Muscle of leg (tissue), 11 donors: ENCODE results near the gene SLC7A4. TPM values are rescaled to one million over a fixed set of nuclear protein-coding genes. Genes with fewer than 3 reads are reported as not detected.

ENCODE experiments used
- DNase-seq: peaks from one replicate; pipeline ENCODE4 v3.0.0; 2013
- H3K27ac ChIP-seq: one replicate; pipeline ENCODE4 v1.5.1; 2013; ENCODE audit warnings: mild to moderate bottlenecking, low read length, control low read depth
- H3K27me3 ChIP-seq: one replicate; pipeline ENCODE4 v1.6.1; 2013; ENCODE audit warnings: low read length; ENCODE audit not compliant: control insufficient read depth, insufficient read depth
- H3K36me3 ChIP-seq: one replicate; pipeline ENCODE4 v1.6.1; 2013; ENCODE audit warnings: low read length; ENCODE audit not compliant: control insufficient read depth, insufficient read depth
- H3K4me1 ChIP-seq: one replicate; pipeline ENCODE4 v1.6.1; 2013; ENCODE audit warnings: low read length; ENCODE audit not compliant: control insufficient read depth, insufficient read depth
- H3K4me3 ChIP-seq: one replicate; pipeline ENCODE4 v1.5.1; 2013; ENCODE audit warnings: low read length, control low read depth
- H3K9me3 ChIP-seq: replicated peaks from 2 replicates; pipeline ENCODE4 v1.6.1; 2013; ENCODE audit warnings: low read depth, low read length; ENCODE audit not compliant: control insufficient read depth
- WGBS: methylation state at CpG from one replicate; pipeline ENCODE4 v1.1.5; 2013; ENCODE audit warnings: missing lambda C conversion rate; ENCODE audit not compliant: insufficient coverage; 5-methylcytosine and 5-hydroxymethylcytosine counted together
- polyA plus RNA-seq, 8 donors: library from polyadenylated mRNA; unstranded; fragments of 120-200 nt; gene quantifications; one replicate each; pipeline versions ENCODE4 v1.2.1 to v1.2.3, GENCODE V29; 2013; ENCODE audit warnings: inconsistent platforms in 1 of 8, low replicate concordance in 1 of 8; ENCODE audit not compliant: insufficient read length in 8 of 8, insufficient read depth in 1 of 8
- total RNA-seq: library from RNA; stranded (reverse); fragments of 120-200 nt; gene quantifications from one replicate; pipeline ENCODE4 v1.2.4, GENCODE V29; 2013

Gene SLC7A4
- total and polyA plus RNA-seq, 9 donors: 0.13 to 2.5 (median 0.89) TPM

GRCh38 chr22:21016644-21017420 is 15.5 kb downstream of the SLC7A4 start:
- Histone ChIP-seq H3K27ac (no peak overlapping the region), H3K36me3 (peaks cover 7% of the 10 kb centered on the region), H3K9me3 (no peaks in the 10 kb centered on the region), H3K27me3 (no peaks in the 10 kb centered on the region), H3K4me3 (no peak overlapping the region), H3K4me1 (peaks cover 38% of the 10 kb centered on the region)
- WGBS: 87% methylated on average over 12 of the region's 13 CpGs
- no peak for DNase-seq

- H3K36me3 ChIP-seq: peaks cover 7% of the 10 kb centered on the region
- no peak for DNase-seq
- 80% methylated on average over 1 of the region's 10 CpGs for WGBS
- H3K9me3 ChIP-seq: no peaks in the 10 kb centered on the region
- peaks cover 38% of the 10 kb centered on the region for H3K4me1 ChIP-seq
- H3K27me3 ChIP-seq: no peaks in the 10 kb centered on the region
- H3K27ac ChIP-seq: peak overlapping the region; percentile 66
- H3K4me3 ChIP-seq: peak overlapping the region; percentile 42
Observed at GRCh38 chr22:21015466-21016006, 16.8 kb downstream of the SLC7A4 start.

GRCh38 chr22:21014726-21015465 is 17.5 kb downstream of the SLC7A4 start, which contains the start of gene P2RX6:
Gene P2RX6 (plus strand): TSS chr22:21015165. CDS start chr22:21015175, 10 bp downstream.
- H3K27ac ChIP-seq: peak within 1 kb of the TSS; percentile 66
- H3K36me3 ChIP-seq: peaks cover 7% of the 10 kb centered on the region
- 15% methylated on average over 8 of the region's 12 CpGs for WGBS
- H3K4me1 ChIP-seq: peaks cover 38% of the 10 kb centered on the region
- peak within 1 kb of the TSS; percentile 42 for H3K4me3 ChIP-seq
- peak; percentile 90 for DNase-seq
- no peaks in the 10 kb centered on the region for H3K9me3 ChIP-seq
- H3K27me3 ChIP-seq: no peaks in the 10 kb centered on the region

- peaks cover 7% of the 10 kb centered on the region for H3K36me3 ChIP-seq
- H3K4me3 ChIP-seq: peak overlapping the region; percentile 37
- under 1% methylated on average over 38 of the region's 40 CpGs for WGBS
- peak overlapping the region; percentile 66 for H3K27ac ChIP-seq
- peak; percentile 94 for DNase-seq
- peaks cover 38% of the 10 kb centered on the region for H3K4me1 ChIP-seq
- H3K9me3 ChIP-seq: no peaks in the 10 kb centered on the region
- H3K27me3 ChIP-seq: no peaks in the 10 kb centered on the region
Observed at GRCh38 chr22:21014202-21014725, 18.1 kb downstream of the SLC7A4 start.

GRCh38 chr22:21013657-21014201 is 18.6 kb downstream of the SLC7A4 start:
- peak overlapping the region; percentile 48 for H3K27ac ChIP-seq
- WGBS: 8% methylated on average over 21 of the region's 24 CpGs

GRCh38 chr22:21012446-21013407 is 19.6 kb downstream of the SLC7A4 start:
- Histone ChIP-seq H3K9me3 (no peaks in the 10 kb centered on the region), H3K36me3 (peaks cover 12% of the 10 kb centered on the region), H3K4me1 (peaks cover 38% of the 10 kb centered on the region), H3K4me3 (no peak overlapping the region), H3K27ac (no peak overlapping the region), H3K27me3 (no peaks in the 10 kb centered on the region)
- no peak for DNase-seq
- 74% methylated on average over 10 of the region's 14 CpGs for WGBS

More at GRCh38 chr22:21013657-21014201, 18.6 kb downstream of the SLC7A4 start:
- Histone ChIP-seq H3K4me3 (peak overlapping the region; percentile 37), H3K36me3 (peaks cover 9% of the 10 kb centered on the region), H3K9me3 (no peaks in the 10 kb centered on the region), H3K4me1 (peaks cover 38% of the 10 kb centered on the region), H3K27me3 (no peaks in the 10 kb centered on the region)
- no peak for DNase-seq

GRCh38 chr22:21010426-21011113 is 21.8 kb downstream of the SLC7A4 start:
- WGBS: 80% methylated on average over 3 of the region's 3 CpGs
- Histone ChIP-seq H3K9me3 (no peaks in the 10 kb centered on the region), H3K4me3 (no peak overlapping the region), H3K36me3 (peaks cover 5% of the 10 kb centered on the region), H3K27ac (no peak overlapping the region), H3K27me3 (no peaks in the 10 kb centered on the region), H3K4me1 (peaks cover 26% of the 10 kb centered on the region)
- DNase-seq: no peak

GRCh38 chr22:21009638-21010425 is 22.5 kb downstream of the SLC7A4 start:
- Histone ChIP-seq H3K36me3 (peaks cover 5% of the 10 kb centered on the region), H3K9me3 (no peaks in the 10 kb centered on the region), H3K27me3 (no peaks in the 10 kb centered on the region), H3K4me1 (peaks cover 19% of the 10 kb centered on the region), H3K4me3 (no peak overlapping the region), H3K27ac (no peak overlapping the region)
- 59% methylated on average over 9 of the region's 10 CpGs for WGBS
- peak; percentile 64 for DNase-seq
